Peyer's patch (tissue), 4 donors: Measurements from ENCODE around the gene YDJC.

Source experiments
- CTCF ChIP-seq, 6 experiments: fragments of 450-650 bp in 4 of 6; fragments of 200-600 bp in 2 of 6; sonication (generic) in 1 of 6; IDR thresholded peaks; one replicate each; pipeline ENCODE4 v1.5.1; 2017 to 2019; ENCODE audit warnings: antibody characterized with exemption in 6 of 6, mild to moderate bottlenecking in 3 of 6, moderate library complexity in 1 of 6
- POLR2A ChIP-seq, 2 donors: fragments of 450-650 bp; IDR thresholded peaks; one replicate each; pipeline ENCODE4 v1.5.1; 2017; ENCODE audit warnings: antibody characterized with exemption in 2 of 2, mild to moderate bottlenecking in 2 of 2, moderate library complexity in 2 of 2

- TF ChIP-seq CTCF (IDR thresholded peaks at IDR 0.05) (no peak), POLR2A (IDR thresholded peaks at IDR 0.05) (no peak)
Measured at GRCh38 chr22:21603973-21604372, 25.8 kb downstream of the YDJC start.
